ENCODE data around the gene MCRIP1. TPM values are rescaled to one million over a fixed set of nuclear protein-coding genes. Genes with fewer than 3 reads are reported as not detected.

MCRIP1 gene
- total RNA-seq, 1 experiment from 2014 or later = 126 TPM

DNA sequence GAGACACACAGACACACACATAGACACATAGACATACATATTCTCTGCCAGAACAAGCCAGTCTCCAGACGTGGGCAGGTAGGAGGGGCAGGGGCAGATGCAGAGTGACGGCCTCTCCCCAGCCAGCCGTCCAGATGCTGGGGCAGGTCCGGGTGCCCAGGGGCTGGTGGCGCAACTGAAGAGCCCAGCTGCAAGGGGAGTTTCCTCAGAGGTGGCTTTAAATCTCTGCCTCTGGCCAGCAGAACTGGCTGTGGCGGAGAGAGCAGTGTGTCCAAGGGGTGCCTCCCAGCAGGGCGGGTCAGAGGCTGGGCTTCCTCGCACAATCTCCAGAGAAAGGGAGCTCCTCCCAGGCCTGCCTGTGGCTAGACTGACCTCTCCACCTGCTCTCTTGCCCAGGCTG, 38.6 kb downstream of the MCRIP1 start (continued):
- TF ChIP-seq, protein P1, sequence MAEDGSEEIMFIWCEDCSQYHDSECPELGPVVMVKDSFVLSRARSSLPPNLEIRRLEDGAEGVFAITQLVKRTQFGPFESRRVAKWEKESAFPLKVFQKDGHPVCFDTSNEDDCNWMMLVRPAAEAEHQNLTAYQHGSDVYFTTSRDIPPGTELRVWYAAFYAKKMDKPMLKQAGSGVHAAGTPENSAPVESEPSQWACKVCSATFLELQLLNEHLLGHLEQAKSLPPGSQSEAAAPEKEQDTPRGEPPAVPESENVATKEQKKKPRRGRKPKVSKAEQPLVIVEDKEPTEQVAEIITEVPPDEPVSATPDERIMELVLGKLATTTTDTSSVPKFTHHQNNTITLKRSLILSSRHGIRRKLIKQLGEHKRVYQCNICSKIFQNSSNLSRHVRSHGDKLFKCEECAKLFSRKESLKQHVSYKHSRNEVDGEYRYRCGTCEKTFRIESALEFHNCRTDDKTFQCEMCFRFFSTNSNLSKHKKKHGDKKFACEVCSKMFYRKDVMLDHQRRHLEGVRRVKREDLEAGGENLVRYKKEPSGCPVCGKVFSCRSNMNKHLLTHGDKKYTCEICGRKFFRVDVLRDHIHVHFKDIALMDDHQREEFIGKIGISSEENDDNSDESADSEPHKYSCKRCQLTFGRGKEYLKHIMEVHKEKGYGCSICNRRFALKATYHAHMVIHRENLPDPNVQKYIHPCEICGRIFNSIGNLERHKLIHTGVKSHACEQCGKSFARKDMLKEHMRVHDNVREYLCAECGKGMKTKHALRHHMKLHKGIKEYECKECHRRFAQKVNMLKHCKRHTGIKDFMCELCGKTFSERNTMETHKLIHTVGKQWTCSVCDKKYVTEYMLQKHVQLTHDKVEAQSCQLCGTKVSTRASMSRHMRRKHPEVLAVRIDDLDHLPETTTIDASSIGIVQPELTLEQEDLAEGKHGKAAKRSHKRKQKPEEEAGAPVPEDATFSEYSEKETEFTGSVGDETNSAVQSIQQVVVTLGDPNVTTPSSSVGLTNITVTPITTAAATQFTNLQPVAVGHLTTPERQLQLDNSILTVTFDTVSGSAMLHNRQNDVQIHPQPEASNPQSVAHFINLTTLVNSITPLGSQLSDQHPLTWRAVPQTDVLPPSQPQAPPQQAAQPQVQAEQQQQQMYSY (CRISPR knock-in tag; IDR thresholded peaks at IDR 0.05) = no peak

DNA sequence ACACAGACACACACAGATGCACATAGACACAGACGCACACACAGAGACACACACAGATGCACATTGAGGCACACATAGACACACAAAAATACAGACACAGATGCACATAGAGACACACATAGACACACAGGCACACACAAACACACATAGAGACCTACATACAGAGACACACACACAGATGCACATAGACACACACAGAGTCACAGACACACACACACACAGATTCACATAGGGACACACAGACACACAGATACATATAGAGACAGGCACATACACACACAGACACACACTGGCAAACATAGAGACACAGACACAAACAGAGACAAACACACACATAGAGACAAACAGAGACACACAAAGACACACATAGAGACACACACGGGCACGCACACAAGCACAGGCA, 39.0 kb downstream of the MCRIP1 start:
- ChIA-PET CTCF (no interaction called here), POLR2A (no interaction called here)
- Mint-ChIP-seq H3K4me1 (no peaks in the 10 kb centered on the region), H3K36me3 (no peaks in the 10 kb centered on the region), H3K4me3 (no peak overlapping the region), H3K27me3 (ENCODE audit: low read depth) (peaks cover under 1% of the 10 kb centered on the region; the same call in 1 of the 2 replicates), H3K27ac (no peak overlapping the region), H3K9me3 (peaks cover under 1% of the 10 kb centered on the region; the same call in 1 of the 2 replicates)
- TF ChIP-seq NFATC4 (CRISPR knock-in tag; IDR thresholded peaks at IDR 0.05) (no peak), JUN (CRISPR knock-in tag; IDR thresholded peaks at IDR 0.05) (no peak), KAT7 (CRISPR knock-in tag; IDR thresholded peaks at IDR 0.05; ENCODE audit: borderline replicate concordance) (no peak), RORB (CRISPR knock-in tag; IDR thresholded peaks at IDR 0.05) (no peak), GRHL2 (CRISPR knock-in tag; IDR thresholded peaks at IDR 0.05; ENCODE audit: insufficient replicate concordance, severe bottlenecking) (no peak), ATF1 (CRISPR knock-in tag; IDR thresholded peaks at IDR 0.05) (no peak), RELA (CRISPR knock-in tag; IDR thresholded peaks at IDR 0.05; ENCODE audit: borderline replicate concordance) (no peak), ZNF219 (CRISPR knock-in tag; IDR thresholded peaks at IDR 0.05; ENCODE audit: borderline replicate concordance) (no peak)
- TF ChIP-seq, protein P2, sequence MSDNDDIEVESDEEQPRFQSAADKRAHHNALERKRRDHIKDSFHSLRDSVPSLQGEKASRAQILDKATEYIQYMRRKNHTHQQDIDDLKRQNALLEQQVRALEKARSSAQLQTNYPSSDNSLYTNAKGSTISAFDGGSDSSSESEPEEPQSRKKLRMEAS (CRISPR knock-in tag; IDR thresholded peaks at IDR 0.05) = no peak
- TF ChIP-seq, protein P3, sequence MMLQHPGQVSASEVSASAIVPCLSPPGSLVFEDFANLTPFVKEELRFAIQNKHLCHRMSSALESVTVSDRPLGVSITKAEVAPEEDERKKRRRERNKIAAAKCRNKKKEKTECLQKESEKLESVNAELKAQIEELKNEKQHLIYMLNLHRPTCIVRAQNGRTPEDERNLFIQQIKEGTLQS (CRISPR knock-in tag; conservative IDR thresholded peaks at IDR 0.05) = no peak
- TF ChIP-seq, protein P4, sequence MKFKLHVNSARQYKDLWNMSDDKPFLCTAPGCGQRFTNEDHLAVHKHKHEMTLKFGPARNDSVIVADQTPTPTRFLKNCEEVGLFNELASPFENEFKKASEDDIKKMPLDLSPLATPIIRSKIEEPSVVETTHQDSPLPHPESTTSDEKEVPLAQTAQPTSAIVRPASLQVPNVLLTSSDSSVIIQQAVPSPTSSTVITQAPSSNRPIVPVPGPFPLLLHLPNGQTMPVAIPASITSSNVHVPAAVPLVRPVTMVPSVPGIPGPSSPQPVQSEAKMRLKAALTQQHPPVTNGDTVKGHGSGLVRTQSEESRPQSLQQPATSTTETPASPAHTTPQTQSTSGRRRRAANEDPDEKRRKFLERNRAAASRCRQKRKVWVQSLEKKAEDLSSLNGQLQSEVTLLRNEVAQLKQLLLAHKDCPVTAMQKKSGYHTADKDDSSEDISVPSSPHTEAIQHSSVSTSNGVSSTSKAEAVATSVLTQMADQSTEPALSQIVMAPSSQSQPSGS (CRISPR knock-in tag; IDR thresholded peaks at IDR 0.05; ENCODE audit: borderline replicate concordance, low read depth) = no peak
- TF ChIP-seq, protein P5, sequence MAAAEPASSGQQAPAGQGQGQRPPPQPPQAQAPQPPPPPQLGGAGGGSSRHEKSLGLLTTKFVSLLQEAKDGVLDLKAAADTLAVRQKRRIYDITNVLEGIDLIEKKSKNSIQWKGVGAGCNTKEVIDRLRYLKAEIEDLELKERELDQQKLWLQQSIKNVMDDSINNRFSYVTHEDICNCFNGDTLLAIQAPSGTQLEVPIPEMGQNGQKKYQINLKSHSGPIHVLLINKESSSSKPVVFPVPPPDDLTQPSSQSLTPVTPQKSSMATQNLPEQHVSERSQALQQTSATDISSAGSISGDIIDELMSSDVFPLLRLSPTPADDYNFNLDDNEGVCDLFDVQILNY (CRISPR knock-in tag; IDR thresholded peaks at IDR 0.05) = no peak
- TF ChIP-seq, protein P6, sequence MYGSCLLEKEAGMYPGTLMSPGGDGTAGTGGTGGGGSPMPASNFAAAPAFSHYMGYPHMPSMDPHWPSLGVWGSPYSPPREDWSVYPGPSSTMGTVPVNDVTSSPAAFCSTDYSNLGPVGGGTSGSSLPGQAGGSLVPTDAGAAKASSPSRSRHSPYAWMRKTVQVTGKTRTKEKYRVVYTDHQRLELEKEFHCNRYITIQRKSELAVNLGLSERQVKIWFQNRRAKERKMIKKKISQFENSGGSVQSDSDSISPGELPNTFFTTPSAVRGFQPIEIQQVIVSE (CRISPR knock-in tag; IDR thresholded peaks at IDR 0.05; ENCODE audit: borderline replicate concordance) = no peak
- no peak for DNase-seq (ENCODE audit: low spot score)
- no peak for ATAC-seq

DNA sequence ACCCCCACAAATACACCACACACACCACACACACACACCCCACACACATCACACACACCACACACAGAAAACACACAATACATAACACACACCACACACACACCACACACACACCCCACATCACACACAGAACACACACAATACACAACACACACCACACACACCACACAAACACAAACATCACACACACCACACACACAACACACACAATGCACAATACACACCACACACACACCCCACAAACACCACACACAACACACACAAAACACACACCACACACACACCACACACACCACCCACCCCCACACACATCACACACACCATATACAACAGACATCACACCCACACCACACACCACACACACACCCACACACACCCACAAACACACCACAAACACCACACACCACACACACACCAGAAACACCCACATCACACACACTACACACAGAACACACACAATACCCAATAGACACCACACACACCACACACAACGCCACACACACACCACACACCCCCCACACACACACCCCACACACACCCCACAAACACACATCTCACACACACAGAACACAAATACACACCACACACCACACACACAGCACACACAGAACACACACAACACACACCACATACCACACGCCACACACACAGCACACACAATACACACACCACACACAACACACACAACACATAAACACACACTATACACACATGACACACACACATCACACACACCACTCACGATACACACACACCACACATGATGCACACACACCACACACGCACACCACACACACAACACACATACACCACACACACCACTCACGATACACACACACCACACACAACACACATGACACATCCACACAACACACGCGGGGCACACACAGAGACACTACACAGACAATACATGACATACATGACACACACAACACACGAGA, 40.1 kb downstream of the MCRIP1 start:
- Mint-ChIP-seq H3K9me3 (no peaks in the 10 kb centered on the region), H3K27ac (no peak overlapping the region), H3K4me3 (no peak overlapping the region), H3K27me3 (ENCODE audit: low read depth) (no peaks in the 10 kb centered on the region), H3K36me3 (no peaks in the 10 kb centered on the region), H3K4me1 (no peaks in the 10 kb centered on the region)
- ATAC-seq = no peak
- CTCF ChIA-PET = no interaction called here
- POLR2A ChIA-PET = no interaction called here
- DNase-seq (ENCODE audit: low spot score) = no peak
- TF ChIP-seq ETV6 (CRISPR knock-in tag; IDR thresholded peaks at IDR 0.05) (no peak), JUN (CRISPR knock-in tag; IDR thresholded peaks at IDR 0.05) (no peak), GTF2I (CRISPR knock-in tag; conservative IDR thresholded peaks at IDR 0.05) (no peak), ZNF423 (CRISPR knock-in tag; IDR thresholded peaks at IDR 0.05) (no peak), ESRRA (CRISPR knock-in tag; IDR thresholded peaks at IDR 0.05; ENCODE audit: borderline replicate concordance) (no peak), GABPB1 (CRISPR knock-in tag; IDR thresholded peaks at IDR 0.05) (no peak)
- TF ChIP-seq, protein P7, sequence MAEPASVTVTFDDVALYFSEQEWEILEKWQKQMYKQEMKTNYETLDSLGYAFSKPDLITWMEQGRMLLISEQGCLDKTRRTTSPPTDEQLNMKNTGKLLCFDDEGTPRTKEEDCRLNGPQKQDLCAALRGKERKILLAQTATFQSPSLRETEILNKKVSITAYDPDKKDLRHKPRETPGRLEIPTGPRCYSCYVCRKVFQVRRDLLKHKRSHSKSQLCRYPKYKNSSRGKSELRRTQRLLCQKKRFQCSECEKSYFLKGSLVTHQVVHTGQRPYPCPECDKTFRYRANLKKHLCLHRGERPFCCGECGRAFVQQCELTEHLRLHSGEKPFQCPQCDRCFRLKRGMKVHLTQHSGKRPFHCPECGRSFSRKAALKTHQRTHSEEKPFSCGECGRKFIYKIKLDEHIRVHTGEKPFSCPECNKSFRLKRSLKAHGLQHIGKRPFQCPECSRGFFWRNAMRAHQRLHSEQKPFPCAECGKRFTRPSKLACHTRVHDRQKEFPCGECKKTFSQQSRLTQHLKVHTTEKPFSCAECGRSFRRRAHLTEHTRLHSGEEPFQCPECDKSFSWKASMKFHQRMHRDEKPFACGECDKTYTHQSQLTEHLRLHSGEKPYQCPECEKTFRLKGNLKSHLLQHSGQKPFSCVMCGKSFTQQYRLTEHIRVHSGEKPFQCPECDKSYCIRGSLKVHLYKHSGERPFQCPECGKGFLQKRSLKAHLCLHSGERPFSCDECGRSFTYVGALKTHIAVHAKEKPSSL (CRISPR knock-in tag; conservative IDR thresholded peaks at IDR 0.05) = no peak
- TF ChIP-seq, protein P8, sequence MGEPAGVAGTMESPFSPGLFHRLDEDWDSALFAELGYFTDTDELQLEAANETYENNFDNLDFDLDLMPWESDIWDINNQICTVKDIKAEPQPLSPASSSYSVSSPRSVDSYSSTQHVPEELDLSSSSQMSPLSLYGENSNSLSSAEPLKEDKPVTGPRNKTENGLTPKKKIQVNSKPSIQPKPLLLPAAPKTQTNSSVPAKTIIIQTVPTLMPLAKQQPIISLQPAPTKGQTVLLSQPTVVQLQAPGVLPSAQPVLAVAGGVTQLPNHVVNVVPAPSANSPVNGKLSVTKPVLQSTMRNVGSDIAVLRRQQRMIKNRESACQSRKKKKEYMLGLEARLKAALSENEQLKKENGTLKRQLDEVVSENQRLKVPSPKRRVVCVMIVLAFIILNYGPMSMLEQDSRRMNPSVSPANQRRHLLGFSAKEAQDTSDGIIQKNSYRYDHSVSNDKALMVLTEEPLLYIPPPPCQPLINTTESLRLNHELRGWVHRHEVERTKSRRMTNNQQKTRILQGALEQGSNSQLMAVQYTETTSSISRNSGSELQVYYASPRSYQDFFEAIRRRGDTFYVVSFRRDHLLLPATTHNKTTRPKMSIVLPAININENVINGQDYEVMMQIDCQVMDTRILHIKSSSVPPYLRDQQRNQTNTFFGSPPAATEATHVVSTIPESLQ (CRISPR knock-in tag; IDR thresholded peaks at IDR 0.05) = no peak
